Measurements from ENCODE around the gene SFT2D3. TPM values are rescaled to one million over a fixed set of nuclear protein-coding genes. Genes with fewer than 3 reads are reported as not detected.

SFT2D3 gene
- total RNA-seq, 2 donors from 2014 or later: 5.5 to 10.1 TPM

GRCh38 chr2:127754186-127754585 lies 52.9 kb downstream of the SFT2D3 start:
- peaks cover 33% of the 10 kb centered on the region for H3K36me3 Mint-ChIP-seq (ENCODE audit: low read depth)
- no peaks in the 10 kb centered on the region for H3K27me3 ChIP-seq (ENCODE audit: control insufficient read depth, insufficient read depth, low read length, poor library complexity, severe bottlenecking)
- WGBS, 2 experiments (ENCODE audit: insufficient coverage in 1 of 2, insufficient read length in 1 of 2): 95 to 100% methylated on average over 7 to 8 of the region's 8 CpGs
- peaks cover 78% of the 10 kb centered on the region for H3K36me3 ChIP-seq (ENCODE audit: control insufficient read depth, insufficient read depth, low read length)
- H3K27ac ChIP-seq (ENCODE audit: low read depth, low read length): no peak overlapping the region
- H3K9ac ChIP-seq (ENCODE audit: extremely low read depth, low read length, poor library complexity, severe bottlenecking): no peak overlapping the region
- no peak overlapping the region for H3K27ac Mint-ChIP-seq
- H3K9me3 ChIP-seq (ENCODE audit: control insufficient read depth, low read length): no peaks in the 10 kb centered on the region
- H3K9me3 Mint-ChIP-seq: no peaks in the 10 kb centered on the region
- no peak overlapping the region for H3K4me3 ChIP-seq (ENCODE audit: low read length)
- no peak overlapping the region for H3K4me3 Mint-ChIP-seq
- no peaks in the 10 kb centered on the region for H3K4me1 Mint-ChIP-seq
- no peaks in the 10 kb centered on the region for H3K27me3 Mint-ChIP-seq (ENCODE audit: insufficient read depth)
- no peak for DNase-seq
- no peaks in the 10 kb centered on the region for H3K4me1 ChIP-seq (ENCODE audit: control insufficient read depth, insufficient read depth, low read length)
- no peak for TF ChIP-seq CTCF (conservative IDR thresholded peaks at IDR 0.05)

Other genes with a start within 250 kb of the SFT2D3 start
- 100 to 1,000 TPM in 1 of 2 donors, 10 to 100 TPM in 1; 91.4 to 107 TPM for gene IWS1, start 175.0 kb upstream of the SFT2D3 start, total RNA-seq
- gene MYO7B, start 165.8 kb upstream of the SFT2D3 start, total RNA-seq: under 1 TPM in 1 of 2 donors, not detected in 1; 0.11 TPM
- gene GPR17, start 55.3 kb upstream of the SFT2D3 start, total RNA-seq: under 1 TPM in 1 of 2 donors, not detected in 1; 0.24 TPM
- 1 to 10 TPM; 3.9 to 9.8 TPM for gene LIMS2, start 26.0 kb upstream of the SFT2D3 start, total RNA-seq
- 10 to 100 TPM; 76.3 to 82.5 TPM for gene WDR33, start 109.7 kb downstream of the SFT2D3 start, total RNA-seq
- gene POLR2D, start 156.7 kb downstream of the SFT2D3 start, total RNA-seq: 10 to 100 TPM; 56.1 to 70.4 TPM
- gene AMMECR1L, start 184.5 kb downstream of the SFT2D3 start, total RNA-seq: 10 to 100 TPM; 21.7 to 22.0 TPM

All from endodermal cell (in vitro differentiated cells).